HEK293T (cell line): Measurements from ENCODE around the gene SORCS3.
"Not testable (repeated sequence)": the region's sequence is repeated elsewhere in the genome, so short reads cannot be mapped to it uniquely, and the experiment has no call there.

Experiments used
- CTCF ChIA-PET: fragments of 350-600 bp; formaldehyde crosslinking; extraction: SDS; loops from one replicate; lab custom pipeline; 2021; ENCODE audit warnings: antibody characterized with exemption, inconsistent platforms; lab: Yijun Ruan, JAX
- POLR2A ChIA-PET: fragments of 350-600 bp; formaldehyde crosslinking; extraction: SDS; loops from one replicate; lab custom pipeline; 2020; ENCODE audit warnings: antibody characterized with exemption, inconsistent platforms; lab: Yijun Ruan, JAX
- DNase-seq: peaks from one replicate; pipeline ENCODE4 v3.0.0; 2012; ENCODE audit warnings: mixed read lengths; ENCODE audit errors: extremely low spot score
- ARNT ChIP-seq: fragments of 450-650 bp; IDR thresholded peaks from 2 replicates; pipeline ENCODE4 v1.6.1; 2017; ENCODE audit warnings: mild to moderate bottlenecking
- BHLHE40 ChIP-seq: fragments of 450-650 bp; IDR thresholded peaks from 2 replicates; pipeline ENCODE4 v1.6.1; 2016; ENCODE audit warnings: mild to moderate bottlenecking, moderate library complexity, borderline replicate concordance
- CTBP1 ChIP-seq: fragments of 450-650 bp; IDR thresholded peaks from 2 replicates; pipeline ENCODE4 v1.6.1; 2016; ENCODE audit warnings: borderline replicate concordance
- ELF4 ChIP-seq: fragments of 450-650 bp; IDR thresholded peaks from 2 replicates; pipeline ENCODE4 v1.6.1; 2017; ENCODE audit warnings: antibody characterized with exemption
- FOXA1 ChIP-seq: fragments of 450-650 bp; IDR thresholded peaks from 2 replicates; pipeline ENCODE4 v1.6.1; 2016; ENCODE audit warnings: mild to moderate bottlenecking
- FOXK2 ChIP-seq: fragments of 450-650 bp; IDR thresholded peaks from 2 replicates; pipeline ENCODE4 v1.6.1; 2016; ENCODE audit warnings: mild to moderate bottlenecking
- FOXM1 ChIP-seq: fragments of 450-650 bp; IDR thresholded peaks from 2 replicates; pipeline ENCODE4 v1.6.1; 2017; ENCODE audit warnings: mild to moderate bottlenecking, borderline replicate concordance
- HDGF ChIP-seq: fragments of 450-650 bp; IDR thresholded peaks from 2 replicates; pipeline ENCODE4 v1.6.1; 2017; ENCODE audit warnings: antibody characterized with exemption, borderline replicate concordance
- L3MBTL2 ChIP-seq: fragments of 450-650 bp; conservative IDR thresholded peaks from 2 replicates; pipeline ENCODE4 v1.6.1; 2016; ENCODE audit warnings: mild to moderate bottlenecking
- LEF1 ChIP-seq: fragments of 450-650 bp; IDR thresholded peaks from 2 replicates; pipeline ENCODE4 v1.6.1; 2017; ENCODE audit warnings: mild to moderate bottlenecking, borderline replicate concordance
- NFRKB ChIP-seq: fragments of 450-650 bp; IDR thresholded peaks from 2 replicates; pipeline ENCODE4 v1.6.1; 2016; ENCODE audit warnings: mild to moderate bottlenecking, moderate library complexity
- PKNOX1 ChIP-seq: fragments of 450-650 bp; IDR thresholded peaks from 2 replicates; pipeline ENCODE4 v1.6.1; 2016
- SP1 ChIP-seq: fragments of 450-650 bp; IDR thresholded peaks from 2 replicates; pipeline ENCODE4 v1.6.1; 2017
- SUZ12 ChIP-seq: fragments of 450-650 bp; IDR thresholded peaks from 2 replicates; pipeline ENCODE4 v1.6.1; 2016; ENCODE audit warnings: mild to moderate bottlenecking
- TARDBP ChIP-seq: fragments of 450-650 bp; IDR thresholded peaks from 2 replicates; pipeline ENCODE4 v1.6.1; 2016
- ZNF384 ChIP-seq: fragments of 450-650 bp; IDR thresholded peaks from 2 replicates; pipeline ENCODE4 v1.6.1; 2016

Gene SORCS3

GRCh38 chr10:104707602-104708459, 66.7 kb downstream of the SORCS3 start:
- ChIA-PET CTCF (no interaction called here), POLR2A (no interaction called here)
- TF ChIP-seq ARNT (no peak), ZNF384 (no peak), PKNOX1 (no peak), L3MBTL2 (no peak), FOXA1 (no peak), ELF4 (no peak), BHLHE40 (no peak), SUZ12 (no peak), TARDBP (no peak), NFRKB (no peak), SP1 (no peak), CTBP1 (no peak), FOXK2 (no peak), LEF1 (no peak), FOXM1 (no peak), HDGF (no peak)
- no peak for DNase-seq

GRCh38 chr10:104711302-104711721, 70.2 kb downstream of the SORCS3 start:
- ChIA-PET POLR2A (no interaction called here), CTCF (no interaction called here)

GRCh38 chr10:104730593-104730992, 89.5 kb downstream of the SORCS3 start:
- CTCF ChIA-PET, DNase-seq, POLR2A ChIA-PET: not testable (repeated sequence)

More at GRCh38 chr10:104711302-104711721, 70.2 kb downstream of the SORCS3 start:
- no peak for DNase-seq
- TF ChIP-seq SUZ12 (no peak), FOXM1 (no peak), BHLHE40 (no peak), PKNOX1 (no peak), ARNT (no peak), ELF4 (no peak), L3MBTL2 (no peak)

GRCh38 chr10:104731192-104731591, 90.1 kb downstream of the SORCS3 start:
- CTCF ChIA-PET, result no interaction called here

GRCh38 chr10:104732222-104732621, 91.1 kb downstream of the SORCS3 start:
- DNase-seq, result no peak
- ChIA-PET POLR2A (no interaction called here), CTCF (no interaction called here)
- TF ChIP-seq FOXM1, result no peak
- TF ChIP-seq PKNOX1, result no peak
- no peak for TF ChIP-seq ELF4
- TF ChIP-seq LEF1, result no peak
- TF ChIP-seq CTBP1, result no peak
- no peak for TF ChIP-seq ARNT
- TF ChIP-seq FOXA1, result no peak
- no peak for TF ChIP-seq NFRKB
- no peak for TF ChIP-seq HDGF
- TF ChIP-seq SUZ12, result no peak
- no peak for TF ChIP-seq FOXK2
- TF ChIP-seq L3MBTL2, result no peak
- no peak for TF ChIP-seq ZNF384
- TF ChIP-seq BHLHE40, result no peak
- no peak for TF ChIP-seq SP1
- TF ChIP-seq TARDBP, result no peak

More at GRCh38 chr10:104731192-104731591, 90.1 kb downstream of the SORCS3 start:
- TF ChIP-seq PKNOX1 (no peak), BHLHE40 (no peak), FOXM1 (no peak), NFRKB (no peak), SP1 (no peak), FOXK2 (no peak), L3MBTL2 (no peak), SUZ12 (no peak), ARNT (no peak), TARDBP (no peak), FOXA1 (no peak), ELF4 (no peak), LEF1 (no peak), HDGF (no peak), ZNF384 (no peak)
- no peak for DNase-seq
- POLR2A ChIA-PET, result no interaction called here
